K562 (cell line): ENCODE results near the gene FADS1. TPM values are rescaled to one million over a fixed set of nuclear protein-coding genes. Genes with fewer than 3 reads are reported as not detected.

Source experiments
- ATF2 ChIP-seq: sonication (generic); formaldehyde crosslinking; IDR thresholded peaks from 2 replicates; pipeline ENCODE4 v1.8.1; 2022; ENCODE audit warnings: missing genetic modification reagents
- CREB1 ChIP-seq, 2 experiments: sonication (generic) in 1 of 2; formaldehyde crosslinking in 1 of 2; IDR thresholded peaks; 2 replicates each; pipeline versions ENCODE4 v1.6.1 to v1.8.0; 2012 to 2022; ENCODE audit warnings: inconsistent platforms in 1 of 2, mild to moderate bottlenecking in 1 of 2, missing genetic modification reagents in 1 of 2, moderate library complexity in 1 of 2
- ELF4 ChIP-seq: fragments of 450-650 bp; formaldehyde crosslinking; IDR thresholded peaks from 2 replicates; pipeline ENCODE4 v1.4.0; 2022; ENCODE audit warnings: missing genetic modification characterization
- FOXP4 ChIP-seq: sonication (generic); formaldehyde crosslinking; IDR thresholded peaks from 2 replicates; pipeline ENCODE4 v1.8.0; 2022; ENCODE audit warnings: mild to moderate bottlenecking, missing genetic modification reagents, borderline replicate concordance
- HNRNPLL ChIP-seq: fragments of 200-400 bp; formaldehyde crosslinking; IDR thresholded peaks from 2 replicates; pipeline ENCODE4 v1.6.1; 2017; ENCODE audit warnings: low read length, low read depth, mild to moderate bottlenecking; ENCODE audit not compliant: poor library complexity, severe bottlenecking
- KDM5B ChIP-seq: fragments of 200-600 bp; sonication (generic); IDR thresholded peaks from 2 replicates; pipeline ENCODE4 v1.6.1; 2012; ENCODE audit warnings: low read depth, mild to moderate bottlenecking, moderate library complexity, low read length, control low read depth, inconsistent platforms; ENCODE audit not compliant: insufficient replicate concordance
- KLF1 ChIP-seq: fragments of 450-650 bp; IDR thresholded peaks from 2 replicates; pipeline ENCODE4 v1.6.1; 2016; ENCODE audit warnings: missing genetic modification characterization, missing compliant biosample characterization
- NRF1 ChIP-seq, 2 experiments: fragments of 450-650 bp; IDR thresholded peaks in 1 of 2; conservative IDR thresholded peaks in 1 of 2; 2 replicates each; pipeline ENCODE4 v1.6.1; 2014; ENCODE audit warnings: mild to moderate bottlenecking in 2 of 2
- THRA ChIP-seq: fragments of 450-650 bp; IDR thresholded peaks from 2 replicates; pipeline ENCODE4 v1.6.1; 2017; ENCODE audit warnings: mild to moderate bottlenecking, moderate library complexity
- TOE1 ChIP-seq, 2 experiments: fragments of 450-650 bp in 1 of 2; sonication (generic) in 1 of 2; formaldehyde crosslinking in 1 of 2; IDR thresholded peaks; 2 replicates each; pipeline versions ENCODE4 v1.7.1 to v1.8.0; 2016 to 2022; ENCODE audit warnings: borderline replicate concordance in 2 of 2, mild to moderate bottlenecking in 2 of 2, antibody characterized with exemption in 1 of 2, inconsistent platforms in 1 of 2, low read depth in 1 of 2, missing genetic modification reagents in 1 of 2, moderate library complexity in 1 of 2
- ZNF12 ChIP-seq: sonication (generic); formaldehyde crosslinking; IDR thresholded peaks from 2 replicates; pipeline ENCODE4 v1.4.0; 2020; ENCODE audit warnings: mild to moderate bottlenecking, missing genetic modification reagents
- polyA plus RNA-seq, 8 experiments: library from polyadenylated mRNA; depleted of rRNA in 4 of 8; stranded (reverse) in 5 of 8; unstranded in 3 of 8; fragments of >200 nt; fragmentation: Nextera tagmentation in 2 of 8; fragmentation: Illumina TruSeq in 1 of 8; extraction: Ambion mirVana in 2 of 8; extraction: Trizol in 1 of 8; gene quantifications; 2 replicates each; pipeline versions ENCODE4 v1.2.1 to v1.2.3, GENCODE V29; 2011 to 2014; ENCODE audit warnings: inconsistent platforms in 1 of 8, missing spikeins in 1 of 8
- total RNA-seq, 7 experiments: library from RNA; depleted of rRNA in 6 of 7; stranded (reverse); fragments of >200 nt in 6 of 7; fragmentation: Illumina TruSeq in 2 of 7; extraction: Trizol in 2 of 7; gene quantifications; 2 replicates each; pipeline versions ENCODE4 v1.2.1 to v1.2.3, GENCODE V29; 2011 to 2021; ENCODE audit warnings: low replicate concordance in 1 of 7
- TF ChIP-seq, protein P1 (sequence below): sonication (generic); formaldehyde crosslinking; IDR thresholded peaks from 2 replicates; pipeline ENCODE4 v1.8.0; 2022; ENCODE audit warnings: mild to moderate bottlenecking, missing genetic modification reagents
- TF ChIP-seq, protein P2 (sequence below), 2 experiments: fragments of 450-650 bp; IDR thresholded peaks; 2 replicates each; pipeline ENCODE4 v1.6.1; 2018; ENCODE audit warnings: mild to moderate bottlenecking in 2 of 2, low read depth in 1 of 2; ENCODE audit not compliant: partially characterized antibody in 2 of 2

FADS1 gene
- total and polyA plus RNA-seq, 9 of the 15 experiments (the other 6 are each of a cell fraction or from before 2014, with no cell fraction given): 110 to 864 (median 364) TPM

- no peak for TF ChIP-seq ATF2 (CRISPR knock-in tag)
- no peak for TF ChIP-seq NRF1 (conservative IDR thresholded peaks at IDR 0.05 in 1 of 2, IDR thresholded peaks at IDR 0.05 in 1 of 2)
- TF ChIP-seq CREB1 (IDR thresholded peaks at IDR 0.05): no peak
- no peak for TF ChIP-seq CREB1 (CRISPR knock-in tag; IDR thresholded peaks at IDR 0.05)
- peak; percentile 72; the same call in 1 of the 2 replicates for TF ChIP-seq FOXP4 (CRISPR knock-in tag)
- TF ChIP-seq, protein P1, sequence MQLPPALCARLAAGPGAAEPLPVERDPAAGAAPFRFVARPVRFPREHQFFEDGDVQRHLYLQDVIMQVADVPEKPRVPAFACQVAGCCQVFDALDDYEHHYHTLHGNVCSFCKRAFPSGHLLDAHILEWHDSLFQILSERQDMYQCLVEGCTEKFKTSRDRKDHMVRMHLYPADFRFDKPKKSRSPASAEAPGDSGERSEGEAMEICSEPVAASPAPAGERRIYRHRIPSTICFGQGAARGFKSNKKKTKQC (CRISPR knock-in tag): peak; percentile 53; the same call in 1 of the 2 replicates
- peak; percentile 43 for TF ChIP-seq HNRNPLL
- TF ChIP-seq ELF4 (CRISPR knock-in tag): 0 out of 2 replicates have a peak, but pooled peaks have one; percentile 54
- 0 out of 2 replicates have a peak, but pooled peaks have one; percentile 30 for TF ChIP-seq KLF1
- no peak for TF ChIP-seq TOE1 (IDR thresholded peaks at IDR 0.05; ENCODE audit: borderline replicate concordance)
- TF ChIP-seq TOE1 (CRISPR knock-in tag; IDR thresholded peaks at IDR 0.05; ENCODE audit: borderline replicate concordance, low read depth): 0 out of 2 replicates have a peak, but pooled peaks have one; percentile 69
- TF ChIP-seq ZNF12 (CRISPR knock-in tag): 0 out of 2 replicates have a peak, but pooled peaks have one; percentile 4
- TF ChIP-seq, protein P2, sequence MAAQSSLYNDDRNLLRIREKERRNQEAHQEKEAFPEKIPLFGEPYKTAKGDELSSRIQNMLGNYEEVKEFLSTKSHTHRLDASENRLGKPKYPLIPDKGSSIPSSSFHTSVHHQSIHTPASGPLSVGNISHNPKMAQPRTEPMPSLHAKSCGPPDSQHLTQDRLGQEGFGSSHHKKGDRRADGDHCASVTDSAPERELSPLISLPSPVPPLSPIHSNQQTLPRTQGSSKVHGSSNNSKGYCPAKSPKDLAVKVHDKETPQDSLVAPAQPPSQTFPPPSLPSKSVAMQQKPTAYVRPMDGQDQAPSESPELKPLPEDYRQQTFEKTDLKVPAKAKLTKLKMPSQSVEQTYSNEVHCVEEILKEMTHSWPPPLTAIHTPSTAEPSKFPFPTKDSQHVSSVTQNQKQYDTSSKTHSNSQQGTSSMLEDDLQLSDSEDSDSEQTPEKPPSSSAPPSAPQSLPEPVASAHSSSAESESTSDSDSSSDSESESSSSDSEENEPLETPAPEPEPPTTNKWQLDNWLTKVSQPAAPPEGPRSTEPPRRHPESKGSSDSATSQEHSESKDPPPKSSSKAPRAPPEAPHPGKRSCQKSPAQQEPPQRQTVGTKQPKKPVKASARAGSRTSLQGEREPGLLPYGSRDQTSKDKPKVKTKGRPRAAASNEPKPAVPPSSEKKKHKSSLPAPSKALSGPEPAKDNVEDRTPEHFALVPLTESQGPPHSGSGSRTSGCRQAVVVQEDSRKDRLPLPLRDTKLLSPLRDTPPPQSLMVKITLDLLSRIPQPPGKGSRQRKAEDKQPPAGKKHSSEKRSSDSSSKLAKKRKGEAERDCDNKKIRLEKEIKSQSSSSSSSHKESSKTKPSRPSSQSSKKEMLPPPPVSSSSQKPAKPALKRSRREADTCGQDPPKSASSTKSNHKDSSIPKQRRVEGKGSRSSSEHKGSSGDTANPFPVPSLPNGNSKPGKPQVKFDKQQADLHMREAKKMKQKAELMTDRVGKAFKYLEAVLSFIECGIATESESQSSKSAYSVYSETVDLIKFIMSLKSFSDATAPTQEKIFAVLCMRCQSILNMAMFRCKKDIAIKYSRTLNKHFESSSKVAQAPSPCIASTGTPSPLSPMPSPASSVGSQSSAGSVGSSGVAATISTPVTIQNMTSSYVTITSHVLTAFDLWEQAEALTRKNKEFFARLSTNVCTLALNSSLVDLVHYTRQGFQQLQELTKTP (IDR thresholded peaks at IDR 0.05; ENCODE audit: low read depth in 1 of 2, partially characterized antibody in 2 of 2): peak in 1 of 2 experiments; percentile 66
- TF ChIP-seq KDM5B: peak; percentile 33
- no peak for TF ChIP-seq THRA
Measured at GRCh38 chr11:61815790-61816735, 740 bp downstream of the FADS1 start (continued).
